ENCODE measurements around the gene USP6NL. TPM values are rescaled to one million over a fixed set of nuclear protein-coding genes. Genes with fewer than 3 reads are reported as not detected.

The USP6NL gene
- total RNA-seq, 1 experiment from 2014 or later = 24.6 TPM

DNA sequence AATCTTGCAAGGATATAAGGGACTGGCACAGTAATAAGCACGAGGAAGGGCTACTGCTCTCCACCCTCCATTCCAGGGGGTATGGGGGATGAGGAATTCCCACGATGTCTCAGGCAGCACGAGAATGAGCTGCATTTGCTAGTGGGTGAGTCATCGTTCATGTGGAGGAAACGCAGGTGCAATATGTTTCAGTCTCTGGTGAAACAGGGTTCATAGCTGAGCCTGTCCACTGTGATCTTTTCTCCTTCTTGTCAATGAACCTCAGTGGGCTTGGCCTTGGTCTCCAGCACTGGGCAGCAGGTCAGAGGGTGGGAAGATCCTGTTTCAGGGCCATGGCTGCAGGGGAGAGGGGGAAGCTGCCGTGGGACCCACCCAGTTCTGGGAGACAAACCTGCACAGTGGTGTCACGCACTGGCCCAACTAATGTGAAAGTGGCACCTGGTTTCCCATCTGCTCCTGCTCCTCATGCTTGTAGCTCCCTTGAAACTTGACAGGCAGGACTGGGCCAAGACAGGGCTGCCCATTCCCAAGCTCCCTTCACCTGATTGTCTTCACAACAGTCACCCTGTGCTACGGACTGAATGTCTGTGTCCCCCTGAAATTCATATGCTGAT is 181.9 kb downstream of the USP6NL start:
- no peaks in the 10 kb centered on the region for H3K9me2 ChIP-seq (ENCODE audit: insufficient read depth)
- no peak overlapping the region for H3K4me3 ChIP-seq (replicated peaks in 1 of 2; ENCODE audit: low read depth in 1 of 2, low read length in 2 of 2)
- no peak for DNase-seq (ENCODE audit: low read depth, low spot score)
- no peak for ATAC-seq
- intact Hi-C loops (cut with micrococcal nuclease) = no loop called here
- no peak overlapping the region for H3K9ac ChIP-seq (ENCODE audit: low read length)
- H3K79me2 ChIP-seq (ENCODE audit: insufficient read depth, low read length) = no peaks in the 10 kb centered on the region
- ChIA-PET RAD21 (ENCODE audit: low non-redundant PET in 1 of 2, low total read pairs in 2 of 2, uncharacterized antibody in 2 of 2, unreplicated experiment in 2 of 2) (no interaction called here), POLR2A (no interaction called here), CTCF (no interaction called here)
- no peaks in the 10 kb centered on the region for H3K36me3 ChIP-seq (ENCODE audit: control insufficient read depth in 1 of 2, insufficient read depth in 2 of 2, low read length in 2 of 2)
- TF ChIP-seq, protein P1, sequence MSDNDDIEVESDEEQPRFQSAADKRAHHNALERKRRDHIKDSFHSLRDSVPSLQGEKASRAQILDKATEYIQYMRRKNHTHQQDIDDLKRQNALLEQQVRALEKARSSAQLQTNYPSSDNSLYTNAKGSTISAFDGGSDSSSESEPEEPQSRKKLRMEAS (IDR thresholded peaks at IDR 0.05) = no peak
- no peak for TF ChIP-seq POLR2A (IDR thresholded peaks at IDR 0.05; ENCODE audit: borderline replicate concordance, extremely low read depth, insufficient read depth, insufficient read length)
- no peak for TF ChIP-seq ZNF274 (IDR thresholded peaks at IDR 0.05; ENCODE audit: low read depth, low read length)
- TF ChIP-seq TCF7L2 (IDR thresholded peaks at IDR 0.05; ENCODE audit: borderline replicate concordance, extremely low read depth, insufficient read depth, insufficient read length) = no peak
- TF ChIP-seq FOSL1 (IDR thresholded peaks at IDR 0.05; ENCODE audit: low read depth) = no peak
- TF ChIP-seq SRF (IDR thresholded peaks at IDR 0.05; ENCODE audit: low read depth) = no peak
- no peak for TF ChIP-seq RAD21 (IDR thresholded peaks at IDR 0.05; ENCODE audit: low read depth)
- H3K9me3 ChIP-seq (ENCODE audit: control insufficient read depth in 1 of 2, insufficient read depth in 1 of 2, low read depth in 1 of 2, low read length in 2 of 2) = no peaks in the 10 kb centered on the region
- H2AFZ ChIP-seq (ENCODE audit: low read depth, low read length, poor library complexity, severe bottlenecking) = no peak overlapping the region
- H3K27me3 ChIP-seq (ENCODE audit: insufficient read depth, low read length) = no peaks in the 10 kb centered on the region
- H3K27ac ChIP-seq (ENCODE audit: low read depth, low read length) = no peak overlapping the region
- no peaks in the 10 kb centered on the region for H3K4me1 ChIP-seq (ENCODE audit: control insufficient read depth in 1 of 2, insufficient read depth in 2 of 2, low read length in 2 of 2)
- BruUV-seq (replicated peaks) = no TSS peak
- no peak overlapping the region for H3K4me2 ChIP-seq (ENCODE audit: low read length)
- H4K20me1 ChIP-seq (ENCODE audit: insufficient read depth) = no peaks in the 10 kb centered on the region

DNA sequence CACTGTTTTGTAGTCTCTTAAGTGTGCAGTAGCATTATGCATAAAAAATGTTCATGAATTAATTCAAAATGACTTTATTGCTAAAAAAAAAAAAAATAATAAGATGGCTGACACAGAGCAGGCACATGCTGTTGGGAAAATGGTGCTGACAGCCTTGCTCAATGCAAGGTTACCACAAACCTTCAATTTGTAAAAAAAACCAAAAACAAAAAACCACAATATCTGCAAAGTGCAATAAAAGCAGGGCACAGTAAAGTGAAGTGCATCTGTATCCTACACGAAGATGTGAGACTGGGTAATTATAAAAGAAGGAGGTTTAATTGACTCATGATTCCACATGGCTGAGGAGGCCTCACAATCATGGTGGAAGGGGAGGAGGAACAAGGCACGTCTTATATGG is 185.8 kb downstream of the USP6NL start:
- no peak overlapping the region for H3K27ac ChIP-seq (ENCODE audit: low read depth, low read length)
- H3K27me3 ChIP-seq (ENCODE audit: insufficient read depth, low read length) = no peaks in the 10 kb centered on the region
- CTCF ChIA-PET = no interaction called here
- H3K9ac ChIP-seq (ENCODE audit: low read length) = no peak overlapping the region
- no peak for DNase-seq (ENCODE audit: low read depth, low spot score)
- no peaks in the 10 kb centered on the region for H4K20me1 ChIP-seq (ENCODE audit: insufficient read depth)
- no TSS peak for BruUV-seq (replicated peaks)
- no peak for TF ChIP-seq CBX3 (IDR thresholded peaks at IDR 0.05; ENCODE audit: low read depth)
- no peak for TF ChIP-seq EZH2 (IDR thresholded peaks at IDR 0.05)
- no peak for TF ChIP-seq CEBPB (IDR thresholded peaks at IDR 0.05; ENCODE audit: low read depth)
- no peak for TF ChIP-seq EZH2phosphoT487 (IDR thresholded peaks at IDR 0.05; ENCODE audit: borderline replicate concordance)
- TF ChIP-seq ZNF274 (IDR thresholded peaks at IDR 0.05; ENCODE audit: low read depth, low read length) = no peak
- TF ChIP-seq, protein P2, sequence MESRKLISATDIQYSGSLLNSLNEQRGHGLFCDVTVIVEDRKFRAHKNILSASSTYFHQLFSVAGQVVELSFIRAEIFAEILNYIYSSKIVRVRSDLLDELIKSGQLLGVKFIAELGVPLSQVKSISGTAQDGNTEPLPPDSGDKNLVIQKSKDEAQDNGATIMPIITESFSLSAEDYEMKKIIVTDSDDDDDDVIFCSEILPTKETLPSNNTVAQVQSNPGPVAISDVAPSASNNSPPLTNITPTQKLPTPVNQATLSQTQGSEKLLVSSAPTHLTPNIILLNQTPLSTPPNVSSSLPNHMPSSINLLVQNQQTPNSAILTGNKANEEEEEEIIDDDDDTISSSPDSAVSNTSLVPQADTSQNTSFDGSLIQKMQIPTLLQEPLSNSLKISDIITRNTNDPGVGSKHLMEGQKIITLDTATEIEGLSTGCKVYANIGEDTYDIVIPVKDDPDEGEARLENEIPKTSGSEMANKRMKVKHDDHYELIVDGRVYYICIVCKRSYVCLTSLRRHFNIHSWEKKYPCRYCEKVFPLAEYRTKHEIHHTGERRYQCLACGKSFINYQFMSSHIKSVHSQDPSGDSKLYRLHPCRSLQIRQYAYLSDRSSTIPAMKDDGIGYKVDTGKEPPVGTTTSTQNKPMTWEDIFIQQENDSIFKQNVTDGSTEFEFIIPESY (IDR thresholded peaks at IDR 0.05; ENCODE audit: extremely low read depth, insufficient replicate concordance, low read length) = no peak
- TF ChIP-seq YY1 (IDR thresholded peaks at IDR 0.05; ENCODE audit: extremely low read depth, insufficient replicate concordance, low read depth, low read length) = no peak
- H3K36me3 ChIP-seq (ENCODE audit: control insufficient read depth in 1 of 2, insufficient read depth in 2 of 2, low read length in 2 of 2) = no peaks in the 10 kb centered on the region
- no peaks in the 10 kb centered on the region for H3K9me3 ChIP-seq (ENCODE audit: control insufficient read depth in 1 of 2, insufficient read depth in 1 of 2, low read depth in 1 of 2, low read length in 2 of 2)
- no peaks in the 10 kb centered on the region for H3K4me1 ChIP-seq (ENCODE audit: control insufficient read depth in 1 of 2, insufficient read depth in 2 of 2, low read length in 2 of 2)
- intact Hi-C loops (cut with micrococcal nuclease) = loop anchor here (2.0 kb wide), 1 partner anchor 333 kb away; no protein-coding TSS in a partner anchor
- no peaks in the 10 kb centered on the region for H3K79me2 ChIP-seq (ENCODE audit: insufficient read depth, low read length)
- H3K4me2 ChIP-seq (ENCODE audit: low read length) = no peak overlapping the region
- POLR2A ChIA-PET = no interaction called here
- RAD21 ChIA-PET (ENCODE audit: low non-redundant PET in 1 of 2, low total read pairs in 2 of 2, uncharacterized antibody in 2 of 2, unreplicated experiment in 2 of 2) = no interaction called here
- no peaks in the 10 kb centered on the region for H3K9me2 ChIP-seq (ENCODE audit: insufficient read depth)
- no peak for ATAC-seq
- no peak overlapping the region for H2AFZ ChIP-seq (ENCODE audit: low read depth, low read length, poor library complexity, severe bottlenecking)
- no peak overlapping the region for H3K4me3 ChIP-seq (replicated peaks in 1 of 2; ENCODE audit: low read depth in 1 of 2, low read length in 2 of 2)
